ENCODE results near the gene C6orf136.

- TF ChIP-seq, protein P1, sequence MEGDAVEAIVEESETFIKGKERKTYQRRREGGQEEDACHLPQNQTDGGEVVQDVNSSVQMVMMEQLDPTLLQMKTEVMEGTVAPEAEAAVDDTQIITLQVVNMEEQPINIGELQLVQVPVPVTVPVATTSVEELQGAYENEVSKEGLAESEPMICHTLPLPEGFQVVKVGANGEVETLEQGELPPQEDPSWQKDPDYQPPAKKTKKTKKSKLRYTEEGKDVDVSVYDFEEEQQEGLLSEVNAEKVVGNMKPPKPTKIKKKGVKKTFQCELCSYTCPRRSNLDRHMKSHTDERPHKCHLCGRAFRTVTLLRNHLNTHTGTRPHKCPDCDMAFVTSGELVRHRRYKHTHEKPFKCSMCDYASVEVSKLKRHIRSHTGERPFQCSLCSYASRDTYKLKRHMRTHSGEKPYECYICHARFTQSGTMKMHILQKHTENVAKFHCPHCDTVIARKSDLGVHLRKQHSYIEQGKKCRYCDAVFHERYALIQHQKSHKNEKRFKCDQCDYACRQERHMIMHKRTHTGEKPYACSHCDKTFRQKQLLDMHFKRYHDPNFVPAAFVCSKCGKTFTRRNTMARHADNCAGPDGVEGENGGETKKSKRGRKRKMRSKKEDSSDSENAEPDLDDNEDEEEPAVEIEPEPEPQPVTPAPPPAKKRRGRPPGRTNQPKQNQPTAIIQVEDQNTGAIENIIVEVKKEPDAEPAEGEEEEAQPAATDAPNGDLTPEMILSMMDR (IDR thresholded peaks at IDR 0.05), result no peak
- TF ChIP-seq POLR2AphosphoS5 (IDR thresholded peaks at IDR 0.05) (no peak), EP300 (IDR thresholded peaks at IDR 0.05) (no peak), POLR2A (IDR thresholded peaks at IDR 0.05) (no peak)
Observed at GRCh38 chr6:30613251-30614043, 33.5 kb upstream of the C6orf136 start.
